ENCODE results near the gene IFT81. TPM values are rescaled to one million over a fixed set of nuclear protein-coding genes. Genes with fewer than 3 reads are reported as not detected.

Gene IFT81
- total RNA-seq, 6 experiments from 2014 or later, result 1.3 to 5.1 (median 2.5) TPM

GRCh38 chr12:110248096-110248447, 123.9 kb downstream of the IFT81 start:
- ATAC-seq (peak in 2 of 4 donors; percentile 12 to 25), DNase-seq (peak; percentile 37 to 78 (median 72))
- Histone ChIP-seq H3K9me3 (no peaks in the 10 kb centered on the region), H3K4me1 (peaks cover 0 to 53% (median 29%) of the 10 kb centered on the region in 4 donors), H3K36me3 (no peaks in the 10 kb centered on the region), H3K27ac (peak overlapping the region; percentile 49 to 93 (median 92)), H3K4me3 (peak overlapping the region in 2 of 3 donors; percentile 7 to 24), H3K27me3 (no peaks in the 10 kb centered on the region)
- 24% methylated on average over 3 of the region's 4 CpGs for WGBS (ENCODE audit: insufficient coverage, low coverage, low lambda C conversion rate, missing lambda C conversion rate)
- TF ChIP-seq POLR2A (IDR thresholded peaks at IDR 0.05) (no peak), CTCF (IDR thresholded peaks at IDR 0.05) (no peak)
- intact Hi-C loops (cut with DNase I), result no loop called here

GRCh38 chr12:110249105-110249504, 124.9 kb downstream of the IFT81 start:
- no peak for DNase-seq

GRCh38 chr12:110249716-110250225, 125.6 kb downstream of the IFT81 start:
- no peaks in the 10 kb centered on the region for H3K27me3 ChIP-seq
- DNase-seq (peak; percentile 56 to 90 (median 81)), ATAC-seq (peak; percentile 52 to 67 (median 60))
- H3K27ac ChIP-seq, result peak overlapping the region; percentile 49 to 93 (median 92)
- no peak overlapping the region for H3K4me3 ChIP-seq
- H3K4me1 ChIP-seq, result peaks cover 0 to 64% (median 29%) of the 10 kb centered on the region in 4 donors
- H3K9me3 ChIP-seq, result no peaks in the 10 kb centered on the region
- 33% methylated on average over 3 of the region's 7 CpGs for WGBS (ENCODE audit: insufficient coverage, low coverage, low lambda C conversion rate, missing lambda C conversion rate)
- intact Hi-C loops (cut with DNase I), result loop anchor here in 1 of 2 donors (5.0 kb wide), 1 partner anchor 207 kb away; no protein-coding TSS in a partner anchor
- peak; percentile 84 for TF ChIP-seq POLR2A (IDR thresholded peaks at IDR 0.05)
- no peak for TF ChIP-seq CTCF (IDR thresholded peaks at IDR 0.05)
- no peaks in the 10 kb centered on the region for H3K36me3 ChIP-seq

More at GRCh38 chr12:110249105-110249504, 124.9 kb downstream of the IFT81 start:
- Histone ChIP-seq H3K4me1 (peaks cover 0 to 63% (median 29%) of the 10 kb centered on the region in 4 donors), H3K9me3 (no peaks in the 10 kb centered on the region), H3K4me3 (no peak overlapping the region), H3K27ac (peak overlapping the region; percentile 49 to 93 (median 92)), H3K36me3 (no peaks in the 10 kb centered on the region), H3K27me3 (no peaks in the 10 kb centered on the region)
- TF ChIP-seq CTCF (IDR thresholded peaks at IDR 0.05) (no peak), POLR2A (IDR thresholded peaks at IDR 0.05) (no peak)
- WGBS (ENCODE audit: insufficient coverage, low coverage, low lambda C conversion rate, missing lambda C conversion rate), result 25% methylated on average over 2 of the region's 4 CpGs
- intact Hi-C loops (cut with DNase I), result no loop called here
- no peak for ATAC-seq

- Histone ChIP-seq H3K4me3 (no peak overlapping the region), H3K27me3 (no peaks in the 10 kb centered on the region), H3K27ac (peak overlapping the region in 1 of 3 donors; percentile 93), H3K9me3 (no peaks in the 10 kb centered on the region), H3K4me1 (peaks cover 0 to 53% (median 22%) of the 10 kb centered on the region in 4 donors), H3K36me3 (no peaks in the 10 kb centered on the region)
- WGBS (ENCODE audit: insufficient coverage, low coverage, low lambda C conversion rate, missing lambda C conversion rate), result 63% methylated on average over 6 of the region's 7 CpGs
- no peak for TF ChIP-seq CTCF (IDR thresholded peaks at IDR 0.05)
- no peak for TF ChIP-seq POLR2A (IDR thresholded peaks at IDR 0.05)
- ATAC-seq (no peak), DNase-seq (no peak)
- intact Hi-C loops (cut with DNase I), result loop anchor here in 1 of 2 donors (5.0 kb wide), 1 partner anchor 209 kb away; no protein-coding TSS in a partner anchor
Observed at GRCh38 chr12:110251381-110251780, 127.2 kb downstream of the IFT81 start.
